ENCODE measurements around the gene RNF222. TPM values are rescaled to one million over a fixed set of nuclear protein-coding genes. Genes with fewer than 3 reads are reported as not detected.

RNF222 gene
- polyA plus RNA-seq, 1 donor (not counting 4 experiments of a cell fraction or from before 2014, with no cell fraction given): 0.18 TPM

- no peak overlapping the region for H2AFZ ChIP-seq (ENCODE audit: control insufficient read depth, low read length)
- dilution Hi-C loops (cut with MboI; ENCODE audit: extremely low pct_ligation_motif_present, low sequenced_read_pairs): no loop called here
- no peaks in the 10 kb centered on the region for H3K36me3 ChIP-seq (ENCODE audit: control insufficient read depth in 2 of 2, extremely low read depth in 1 of 2, insufficient read depth in 2 of 2, low read length in 2 of 2)
- peaks cover 5% of the 10 kb centered on the region for H3K4me1 ChIP-seq (ENCODE audit: control insufficient read depth, extremely low read depth, insufficient read depth, low read length)
- H3K79me2 ChIP-seq (ENCODE audit: control insufficient read depth, insufficient read depth, low read length): no peaks in the 10 kb centered on the region
- no peak overlapping the region for H3K9ac ChIP-seq (ENCODE audit: control insufficient read depth, extremely low read depth, insufficient read depth, low read length)
- no peaks in the 10 kb centered on the region for H3K27me3 ChIP-seq (ENCODE audit: control insufficient read depth, extremely low read depth, insufficient read depth, low read length)
- no peak for DNase-seq (ENCODE audit: low read depth, low spot score)
- TF ChIP-seq, protein P1, sequence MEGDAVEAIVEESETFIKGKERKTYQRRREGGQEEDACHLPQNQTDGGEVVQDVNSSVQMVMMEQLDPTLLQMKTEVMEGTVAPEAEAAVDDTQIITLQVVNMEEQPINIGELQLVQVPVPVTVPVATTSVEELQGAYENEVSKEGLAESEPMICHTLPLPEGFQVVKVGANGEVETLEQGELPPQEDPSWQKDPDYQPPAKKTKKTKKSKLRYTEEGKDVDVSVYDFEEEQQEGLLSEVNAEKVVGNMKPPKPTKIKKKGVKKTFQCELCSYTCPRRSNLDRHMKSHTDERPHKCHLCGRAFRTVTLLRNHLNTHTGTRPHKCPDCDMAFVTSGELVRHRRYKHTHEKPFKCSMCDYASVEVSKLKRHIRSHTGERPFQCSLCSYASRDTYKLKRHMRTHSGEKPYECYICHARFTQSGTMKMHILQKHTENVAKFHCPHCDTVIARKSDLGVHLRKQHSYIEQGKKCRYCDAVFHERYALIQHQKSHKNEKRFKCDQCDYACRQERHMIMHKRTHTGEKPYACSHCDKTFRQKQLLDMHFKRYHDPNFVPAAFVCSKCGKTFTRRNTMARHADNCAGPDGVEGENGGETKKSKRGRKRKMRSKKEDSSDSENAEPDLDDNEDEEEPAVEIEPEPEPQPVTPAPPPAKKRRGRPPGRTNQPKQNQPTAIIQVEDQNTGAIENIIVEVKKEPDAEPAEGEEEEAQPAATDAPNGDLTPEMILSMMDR (optimal IDR thresholded peaks at IDR 0.05 in 1 of 3, IDR thresholded peaks at IDR 0.05 in 1 of 3, conservative IDR thresholded peaks at IDR 0.05 in 1 of 3; ENCODE audit: extremely low read depth in 1 of 3, insufficient read depth in 2 of 3, low read length in 3 of 3): no peak
- TF ChIP-seq EZH2 (IDR thresholded peaks at IDR 0.05; ENCODE audit: low read length): no peak
- H3K27ac ChIP-seq (ENCODE audit: control insufficient read depth, insufficient read depth, low read length): no peak overlapping the region
- no peak for FAIRE-seq
- no peak overlapping the region for H3K4me2 ChIP-seq (ENCODE audit: control insufficient read depth, extremely low read depth, insufficient read depth, low read depth, low read length)
- no peaks in the 10 kb centered on the region for H4K20me1 ChIP-seq (ENCODE audit: control insufficient read depth, extremely low read depth, insufficient read depth, low read length)
- H3K4me3 ChIP-seq (ENCODE audit: control insufficient read depth in 2 of 3, extremely low read depth in 1 of 3, insufficient read depth in 2 of 3, low read depth in 1 of 3, low read length in 3 of 3): no peak overlapping the region
- H3K9me3 ChIP-seq (ENCODE audit: control insufficient read depth, low read depth, low read length): no peaks in the 10 kb centered on the region
- H3K9me1 ChIP-seq (ENCODE audit: control insufficient read depth, extremely low read depth, insufficient read depth, low read length): no peaks in the 10 kb centered on the region
Measured at GRCh38 chr17:8426094-8426720, 28.6 kb upstream of the RNF222 start.

GRCh38 chr17:8421571-8421970 lies 23.9 kb upstream of the RNF222 start:
- no peaks in the 10 kb centered on the region for H4K20me1 ChIP-seq (ENCODE audit: control insufficient read depth, extremely low read depth, insufficient read depth, low read length)
- DNase-seq (ENCODE audit: low read depth, low spot score): no peak
- H3K27me3 ChIP-seq (ENCODE audit: control insufficient read depth, extremely low read depth, insufficient read depth, low read length): no peaks in the 10 kb centered on the region
- no peaks in the 10 kb centered on the region for H3K79me2 ChIP-seq (ENCODE audit: control insufficient read depth, insufficient read depth, low read length)
- no peak overlapping the region for H2AFZ ChIP-seq (ENCODE audit: control insufficient read depth, low read length)
- no peak overlapping the region for H3K27ac ChIP-seq (ENCODE audit: control insufficient read depth, insufficient read depth, low read length)
- H3K4me1 ChIP-seq (ENCODE audit: control insufficient read depth, extremely low read depth, insufficient read depth, low read length): no peaks in the 10 kb centered on the region
- no peaks in the 10 kb centered on the region for H3K9me3 ChIP-seq (ENCODE audit: control insufficient read depth, low read depth, low read length)
- no peak overlapping the region for H3K9ac ChIP-seq (ENCODE audit: control insufficient read depth, extremely low read depth, insufficient read depth, low read length)
- FAIRE-seq: peak; percentile 73
- no peak for TF ChIP-seq EZH2 (IDR thresholded peaks at IDR 0.05; ENCODE audit: low read length)
- TF ChIP-seq, protein P1 (optimal IDR thresholded peaks at IDR 0.05 in 1 of 3, IDR thresholded peaks at IDR 0.05 in 1 of 3, conservative IDR thresholded peaks at IDR 0.05 in 1 of 3; ENCODE audit: extremely low read depth in 1 of 3, insufficient read depth in 2 of 3, low read length in 3 of 3): no peak
- no peak overlapping the region for H3K4me2 ChIP-seq (ENCODE audit: control insufficient read depth, extremely low read depth, insufficient read depth, low read depth, low read length)
- no peak overlapping the region for H3K4me3 ChIP-seq (ENCODE audit: control insufficient read depth in 2 of 3, extremely low read depth in 1 of 3, insufficient read depth in 2 of 3, low read depth in 1 of 3, low read length in 3 of 3)
- no peaks in the 10 kb centered on the region for H3K36me3 ChIP-seq (ENCODE audit: control insufficient read depth in 2 of 2, extremely low read depth in 1 of 2, insufficient read depth in 2 of 2, low read length in 2 of 2)
- no peaks in the 10 kb centered on the region for H3K9me1 ChIP-seq (ENCODE audit: control insufficient read depth, extremely low read depth, insufficient read depth, low read length)
- dilution Hi-C loops (cut with MboI; ENCODE audit: extremely low pct_ligation_motif_present, low sequenced_read_pairs): no loop called here
